Spleen (tissue), 7 donors: ENCODE results near the gene MYBPHL.

ENCODE experiments used
- POLR2A ChIP-seq, 3 donors: fragments of 450-650 bp; IDR thresholded peaks; one replicate each; pipeline ENCODE4 v1.5.1; 2017; ENCODE audit warnings: antibody characterized with exemption in 3 of 3, mild to moderate bottlenecking in 1 of 3
- POLR2AphosphoS5 ChIP-seq, 3 donors: sonication (generic); formaldehyde crosslinking; IDR thresholded peaks; one replicate each; pipeline ENCODE4 v1.5.1; 2017; ENCODE audit warnings: antibody characterized with exemption in 3 of 3
- TF ChIP-seq, protein P1 (sequence below), 11 experiments: fragments of 200-600 bp in 7 of 11; fragments of 450-650 bp in 4 of 11; sonication (generic) in 4 of 11; IDR thresholded peaks in 8 of 11; conservative IDR thresholded peaks in 3 of 11; 1 replicate in 7 of 11; 2 replicates in 4 of 11; pipeline versions ENCODE4 v1.4.0 to v1.8.0; 2016 to 2021; ENCODE audit warnings: antibody characterized with exemption in 11 of 11, inconsistent platforms in 4 of 11, mild to moderate bottlenecking in 1 of 11
- donor health status: DM: no; HTN: no; CAD: no; lungs with moderate emphysema.
- donor health status: DM: no; HTN: no; CAD: no.
- donor health status: DM: no; HTN: no; CAD: no.

DNA sequence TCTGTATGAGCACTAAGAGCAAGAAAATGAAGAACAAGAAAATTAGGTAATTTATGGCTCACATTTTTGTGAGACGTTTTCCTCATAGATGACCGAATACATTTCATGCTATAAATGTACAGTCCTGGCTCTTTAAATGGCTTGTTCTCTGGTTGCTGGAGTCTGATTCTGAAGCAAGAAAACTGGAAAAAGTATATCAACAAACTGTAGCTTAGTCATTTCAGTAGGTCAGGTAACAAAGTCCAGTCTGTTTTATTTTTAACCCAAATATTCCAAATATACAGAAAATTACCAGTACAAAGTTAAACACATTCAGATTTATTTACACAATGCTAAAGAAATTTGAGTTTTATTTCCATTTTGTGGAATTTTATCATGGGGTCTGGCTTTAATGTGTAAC is 2.5 kb upstream of the MYBPHL start:
- TF ChIP-seq, protein P1, sequence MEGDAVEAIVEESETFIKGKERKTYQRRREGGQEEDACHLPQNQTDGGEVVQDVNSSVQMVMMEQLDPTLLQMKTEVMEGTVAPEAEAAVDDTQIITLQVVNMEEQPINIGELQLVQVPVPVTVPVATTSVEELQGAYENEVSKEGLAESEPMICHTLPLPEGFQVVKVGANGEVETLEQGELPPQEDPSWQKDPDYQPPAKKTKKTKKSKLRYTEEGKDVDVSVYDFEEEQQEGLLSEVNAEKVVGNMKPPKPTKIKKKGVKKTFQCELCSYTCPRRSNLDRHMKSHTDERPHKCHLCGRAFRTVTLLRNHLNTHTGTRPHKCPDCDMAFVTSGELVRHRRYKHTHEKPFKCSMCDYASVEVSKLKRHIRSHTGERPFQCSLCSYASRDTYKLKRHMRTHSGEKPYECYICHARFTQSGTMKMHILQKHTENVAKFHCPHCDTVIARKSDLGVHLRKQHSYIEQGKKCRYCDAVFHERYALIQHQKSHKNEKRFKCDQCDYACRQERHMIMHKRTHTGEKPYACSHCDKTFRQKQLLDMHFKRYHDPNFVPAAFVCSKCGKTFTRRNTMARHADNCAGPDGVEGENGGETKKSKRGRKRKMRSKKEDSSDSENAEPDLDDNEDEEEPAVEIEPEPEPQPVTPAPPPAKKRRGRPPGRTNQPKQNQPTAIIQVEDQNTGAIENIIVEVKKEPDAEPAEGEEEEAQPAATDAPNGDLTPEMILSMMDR (IDR thresholded peaks at IDR 0.05 in 8 of 11, conservative IDR thresholded peaks at IDR 0.05 in 3 of 11) = no peak
- TF ChIP-seq POLR2AphosphoS5 (IDR thresholded peaks at IDR 0.05) (no peak), POLR2A (IDR thresholded peaks at IDR 0.05) (no peak)
